Activated T-cell treated with anti-CD3 and anti-CD28 coated beads for 1 hour (primary cell): Measurements from ENCODE around the gene MUC5AC.
"Not testable (repeated sequence)": the region's sequence is repeated elsewhere in the genome, so short reads cannot be mapped to it uniquely, and the experiment has no call there.

ENCODE experiments used
- DNase-seq: peaks from one replicate; pipeline ENCODE4 v3.0.0-alpha.2; 2020; ENCODE audit warnings: low read depth

Gene MUC5AC

GRCh38 chr11:1208394-1209261 is 50.9 kb downstream of the MUC5AC start:
- no peak for DNase-seq

DNA sequence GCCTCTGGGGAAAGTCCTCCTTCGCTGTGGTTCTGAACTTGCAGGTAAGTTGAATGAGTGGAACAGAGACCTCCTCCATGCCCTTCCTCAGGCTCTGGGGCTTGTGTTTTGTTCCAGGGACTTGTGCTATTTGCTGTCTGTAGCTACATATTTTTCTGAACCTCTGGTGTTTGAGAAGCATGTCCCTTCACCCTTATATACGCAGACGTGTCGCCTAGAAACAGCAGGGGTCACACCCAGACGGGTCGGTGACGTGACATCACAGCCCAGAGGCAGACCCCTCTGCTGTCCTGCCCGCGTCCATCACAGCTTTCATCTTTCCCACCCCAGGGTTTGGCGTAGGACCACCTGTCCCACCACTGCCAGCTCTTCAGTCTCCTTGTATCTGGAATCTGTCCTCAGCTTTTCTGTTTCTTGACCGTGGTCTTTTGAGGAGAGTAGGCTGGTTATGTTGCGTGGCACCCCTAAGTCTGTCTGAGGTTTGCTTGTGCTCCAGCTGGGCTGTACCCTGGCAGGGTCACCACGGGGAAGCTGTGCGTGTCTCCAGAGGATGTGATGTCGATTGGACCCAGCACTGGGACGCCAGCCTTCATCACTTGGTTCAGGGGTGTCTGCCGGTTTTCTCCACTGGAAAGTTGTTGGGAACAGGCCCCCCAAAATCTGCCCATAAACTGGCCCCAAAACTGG is 51.8 kb downstream of the MUC5AC start:
- no peak for DNase-seq

DNA sequence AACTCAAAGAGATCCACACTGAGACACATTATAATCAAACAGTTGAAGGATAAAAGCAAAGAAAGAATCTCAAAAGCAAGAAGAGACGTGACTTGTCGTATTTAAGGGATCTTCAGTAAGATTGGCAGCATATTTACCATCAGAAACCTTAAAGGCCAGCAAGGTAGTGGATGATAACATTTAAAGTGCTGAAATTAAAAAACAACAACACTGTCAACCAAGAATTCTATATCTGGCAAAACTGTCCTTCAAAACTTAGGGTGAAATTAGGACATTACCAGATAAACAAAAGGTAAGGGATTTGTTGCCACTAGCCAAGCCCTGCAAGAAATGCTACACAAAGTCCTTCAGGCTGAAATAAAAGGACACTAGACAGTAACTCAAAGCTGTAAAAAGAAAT is 54.1 kb downstream of the MUC5AC start:
- no peak for DNase-seq

GRCh38 chr11:1215826-1216225 is 58.1 kb downstream of the MUC5AC start:
- DNase-seq = not testable (repeated sequence)

GRCh38 chr11:1217151-1217550 is 59.4 kb downstream of the MUC5AC start:
- DNase-seq = no peak

DNA sequence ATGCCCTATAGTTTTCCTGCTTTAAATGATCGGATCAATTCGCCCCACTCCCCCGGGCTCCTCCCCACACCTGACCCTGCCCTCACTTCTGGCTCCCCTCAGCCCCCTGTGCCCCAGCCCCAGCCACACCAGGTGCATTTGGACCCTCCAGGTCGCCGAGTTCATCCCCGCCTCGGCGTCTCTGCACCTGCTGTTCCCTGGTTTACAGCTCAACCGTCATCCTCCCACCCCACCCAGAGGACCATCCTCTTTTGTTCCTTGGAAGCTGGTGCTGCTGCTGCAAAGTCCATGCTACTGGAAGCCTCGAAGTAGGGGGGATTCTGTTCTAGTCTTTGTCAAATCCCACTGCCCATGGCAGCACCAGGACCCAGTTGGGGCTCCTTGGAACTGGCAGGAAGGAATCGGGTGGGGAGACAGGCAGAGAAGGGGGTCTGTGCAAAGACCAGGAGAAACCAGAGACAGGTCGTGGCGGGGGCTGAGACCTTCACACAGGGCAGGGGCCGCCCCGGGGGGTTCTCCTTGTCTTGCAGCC is 60.6 kb downstream of the MUC5AC start:
- DNase-seq = no peak

- DNase-seq = no peak
Measured at GRCh38 chr11:1218788-1219445, 61.2 kb downstream of the MUC5AC start.

DNA sequence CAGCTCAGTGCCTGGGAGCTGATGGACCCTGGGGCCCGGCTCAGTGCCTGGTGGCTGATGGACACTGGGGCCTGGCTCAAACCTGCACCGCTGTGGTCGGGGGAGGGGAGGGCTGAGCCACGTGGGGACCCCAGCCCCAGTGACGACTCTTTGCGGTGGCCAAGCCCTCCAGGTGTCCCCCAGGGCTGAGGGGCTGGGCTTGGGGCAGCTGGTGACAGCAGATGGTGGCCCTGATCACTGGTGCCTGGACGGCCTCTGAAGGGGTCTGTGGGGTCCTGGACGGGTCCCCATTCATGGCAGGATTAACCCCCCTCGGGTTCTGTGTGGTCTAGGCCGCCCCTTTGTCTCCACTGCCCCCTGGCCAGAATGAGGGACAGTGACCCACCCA is 61.7 kb downstream of the MUC5AC start:
- DNase-seq = no peak

DNA sequence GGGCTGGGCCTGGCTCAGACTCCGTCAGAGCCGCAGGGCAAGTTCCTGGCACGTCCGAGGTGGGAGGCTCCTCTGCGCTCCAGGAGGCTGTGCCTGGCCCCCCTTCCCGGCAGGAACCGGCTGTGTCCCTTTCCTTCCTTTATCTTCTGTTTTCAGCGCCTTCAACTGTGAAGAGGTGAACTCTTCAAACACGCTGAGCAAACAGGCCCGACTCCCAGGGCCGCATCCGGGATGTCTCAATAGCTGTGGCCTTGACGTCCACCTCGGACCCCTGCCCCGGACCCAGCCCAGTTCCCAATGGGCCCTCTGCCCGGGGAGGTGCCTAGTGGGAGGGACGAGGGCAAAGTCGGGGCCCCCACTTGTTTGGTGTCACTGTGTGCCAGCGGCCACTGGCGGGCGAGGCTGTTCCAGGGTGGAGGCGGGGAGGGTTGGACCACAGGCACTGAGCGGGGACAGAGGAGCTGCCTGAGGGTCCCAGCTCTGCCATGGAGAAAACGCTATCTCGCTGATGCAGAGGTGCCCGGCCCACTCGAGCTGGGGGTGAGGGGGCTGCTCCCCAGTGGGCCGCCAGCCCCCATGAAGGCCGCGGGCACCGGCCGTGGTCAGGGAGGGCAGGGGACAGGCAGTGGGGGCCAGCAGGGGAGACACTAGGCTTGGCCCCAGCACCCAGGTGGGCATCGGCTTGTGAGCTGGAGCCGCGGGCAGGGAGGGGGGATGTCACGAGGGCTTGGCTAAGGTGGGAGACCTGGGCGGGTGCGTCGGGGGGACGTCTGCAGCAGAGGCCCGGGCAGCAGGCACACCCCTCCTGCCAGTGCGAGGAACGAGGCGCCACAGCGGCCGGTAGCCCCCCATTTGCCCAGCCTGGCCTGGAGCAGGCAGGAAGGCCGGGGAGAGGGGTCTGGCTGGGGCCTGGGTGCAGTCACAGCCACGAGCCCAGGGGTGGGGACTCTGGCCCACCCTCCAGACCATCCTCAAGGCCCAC is 62.4 kb downstream of the MUC5AC start:
- no peak for DNase-seq

DNA sequence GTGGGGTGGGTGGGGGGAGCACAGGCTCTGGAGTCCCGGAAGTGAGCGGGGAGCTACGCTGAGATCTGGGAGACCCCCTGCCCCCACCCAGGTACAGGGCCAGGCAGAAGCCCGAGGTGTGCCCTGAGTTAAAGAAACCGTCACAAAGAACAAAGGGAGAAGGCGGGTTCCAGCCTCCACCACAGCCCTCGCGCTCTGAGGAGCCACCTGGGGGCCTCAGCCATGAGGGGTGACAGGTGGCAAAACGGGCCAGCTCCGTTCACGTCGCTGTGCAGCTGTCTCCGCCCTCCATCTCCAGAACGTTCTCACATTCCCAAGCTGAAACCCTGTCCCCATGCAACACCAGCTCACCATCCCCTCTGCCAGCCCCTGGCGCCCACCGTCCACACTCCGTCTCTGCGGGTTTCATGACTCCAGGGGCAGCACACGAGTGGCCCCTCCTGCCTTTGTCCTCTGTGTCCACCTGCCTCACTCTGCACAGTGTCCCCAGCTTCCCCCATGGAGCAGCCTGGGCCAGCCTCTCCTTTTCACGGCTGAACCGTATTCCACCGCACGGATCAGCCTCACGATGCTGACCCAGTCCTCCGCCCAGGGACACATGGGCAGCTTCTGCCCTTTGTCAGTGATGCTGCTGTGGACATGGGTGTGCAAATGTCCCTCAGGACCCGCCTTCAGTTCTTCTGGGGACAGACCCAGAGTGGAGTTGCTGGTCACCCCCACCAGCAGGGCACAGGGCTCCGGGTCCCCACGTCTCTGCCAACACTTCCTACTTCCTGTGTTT is 63.4 kb downstream of the MUC5AC start:
- no peak for DNase-seq

DNA sequence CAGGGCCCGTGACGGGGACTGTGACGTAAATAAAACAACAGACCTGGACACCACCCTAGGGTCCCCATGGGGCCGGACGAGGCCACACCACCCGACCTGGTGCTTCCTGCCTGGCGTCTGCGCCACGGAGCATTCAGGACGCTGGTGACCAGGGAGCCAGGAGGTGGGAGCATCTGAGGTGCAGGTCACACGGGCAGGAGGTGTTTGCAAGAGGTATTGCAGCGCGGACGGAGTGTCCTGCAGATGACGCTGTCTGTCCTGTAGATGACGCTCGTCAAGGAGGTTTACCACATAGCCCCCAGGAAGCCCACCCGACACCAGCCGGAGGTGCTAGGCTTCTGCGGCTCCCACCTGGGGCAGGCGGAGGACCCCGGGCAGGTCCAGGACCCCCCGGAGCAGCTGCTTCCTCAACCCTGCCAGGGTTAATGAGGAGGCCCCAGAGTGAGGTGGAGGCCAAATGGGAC is 64.1 kb downstream of the MUC5AC start:
- DNase-seq = no peak

GRCh38 chr11:1222491-1223345 is 65.0 kb downstream of the MUC5AC start, which contains the start of gene MUC5B:
Gene MUC5B (plus strand): TSS chr11:1223066. CDS start chr11:1223124, 58 bp downstream.
- DNase-seq = no peak

DNA sequence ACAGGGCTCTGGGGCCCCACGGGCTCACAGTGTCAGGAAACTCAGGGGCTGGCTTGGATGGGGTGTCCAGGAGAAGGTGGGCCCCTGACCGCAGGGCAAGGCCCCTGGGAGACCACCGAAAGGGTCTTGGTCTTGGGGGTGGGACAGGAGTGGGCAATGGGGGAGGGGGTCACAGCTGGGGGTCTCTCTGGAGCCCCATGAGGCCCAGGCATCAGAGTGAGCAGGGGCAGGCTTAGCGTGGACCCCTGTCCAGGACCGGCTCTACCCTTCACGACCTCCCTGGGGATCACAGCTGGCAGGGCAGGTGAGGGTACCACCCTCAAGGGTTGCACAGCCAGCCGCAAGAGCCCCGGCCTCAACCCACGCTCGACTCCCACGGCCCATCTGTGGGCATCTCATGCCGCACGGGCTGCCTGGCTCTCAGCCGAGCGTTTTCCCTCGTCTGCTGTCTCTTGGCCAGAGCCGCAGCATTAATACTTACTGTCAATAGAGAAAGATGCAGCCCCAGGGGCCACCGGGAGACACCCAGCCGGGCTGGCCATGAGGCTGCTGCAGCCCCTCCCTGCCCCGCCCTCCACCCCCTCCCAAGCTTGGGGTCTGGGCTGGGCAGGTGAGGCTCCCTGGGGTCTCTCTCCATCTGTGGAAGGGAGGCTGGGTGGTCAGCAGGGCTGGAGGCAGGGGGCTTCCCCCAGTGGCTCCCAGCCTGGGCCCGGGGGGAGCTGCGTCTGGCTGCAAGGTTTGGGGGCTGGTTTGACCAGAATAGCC is 65.8 kb downstream of the MUC5AC start:
- DNase-seq = no peak

GRCh38 chr11:1224111-1224490 is 66.3 kb downstream of the MUC5AC start:
- DNase-seq = no peak

GRCh38 chr11:1224491-1225385 is 67.0 kb downstream of the MUC5AC start:
- DNase-seq = no peak

DNA sequence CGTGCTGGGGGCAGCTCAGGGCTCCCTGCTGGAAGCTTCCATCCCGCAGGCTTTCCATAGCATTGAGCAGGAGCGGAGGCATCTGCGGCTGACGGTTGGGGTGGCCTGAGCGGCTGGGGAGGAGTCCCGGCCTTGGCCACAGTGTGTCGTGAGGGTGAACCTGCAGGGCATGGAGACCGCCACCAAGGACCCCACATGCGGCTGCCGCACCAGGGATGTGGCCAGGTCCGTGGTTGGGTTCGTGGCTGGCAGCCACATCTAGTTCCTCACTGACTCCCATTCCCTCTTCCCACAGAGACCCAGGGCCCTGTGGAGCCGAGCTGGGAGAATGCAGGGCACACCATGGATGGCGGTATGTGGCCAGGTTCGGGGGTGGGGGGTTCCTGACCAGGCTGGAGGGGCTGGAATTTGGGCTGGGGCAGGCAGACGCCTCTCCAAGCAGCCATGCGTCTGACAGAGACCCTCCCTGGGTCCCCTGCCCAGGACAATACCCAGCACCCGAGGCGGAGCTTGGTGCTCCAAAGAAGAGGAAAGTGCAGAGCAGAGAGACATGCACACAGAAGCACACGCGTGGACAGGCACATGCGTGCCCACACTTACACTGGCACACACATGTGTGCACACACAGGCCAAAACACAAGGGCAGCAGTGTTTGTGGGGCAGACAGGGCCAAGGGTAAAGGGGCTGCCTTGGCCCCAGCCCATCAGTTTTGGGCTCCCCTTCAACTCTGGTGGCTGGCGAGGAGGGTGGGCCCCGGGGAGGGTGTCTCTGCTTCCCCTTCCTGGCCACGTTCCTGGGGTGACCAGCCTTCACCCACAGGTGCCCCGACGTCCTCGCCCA is 67.9 kb downstream of the MUC5AC start:
- no peak for DNase-seq
